A673 (cell line): ENCODE results near the gene VWA5B1. TPM values are rescaled to one million over a fixed set of nuclear protein-coding genes. Genes with fewer than 3 reads are reported as not detected.

Experiments
- BruUV-seq: library from RNA; stranded (reverse); fragments of 400-500 nt; replicated peaks from 2 replicates; lab custom pipeline; 2021; lab: Mats Ljungman, UMichigan
- CTCF ChIA-PET: fragments of 300-600 bp; sonication (Branson Sonifier 250); formaldehyde crosslinking; loops from one replicate; lab custom pipeline; 2022; ENCODE audit warnings: antibody characterized with exemption; lab: Charles Lee
- POLR2A ChIA-PET: fragments of 300-600 bp; sonication (Branson Sonifier 250); formaldehyde crosslinking; loops from one replicate; lab custom pipeline; 2022; ENCODE audit warnings: antibody characterized with exemption; ENCODE audit not compliant: low non-redundant PET; lab: Charles Lee
- DNase-seq: peaks from one replicate; pipeline ENCODE4 v3.0.0-alpha.2; 2015; ENCODE audit warnings: low spot score
- H3K27ac ChIP-seq: fragments of 200-600 bp; sonication (generic); 2 replicates; pipeline ENCODE4 v1.5.1; 2016; ENCODE audit warnings: mixed run types, low read depth, mild to moderate bottlenecking, mixed read lengths, antibody characterized with exemption, low read length; ENCODE audit not compliant: poor library complexity, severe bottlenecking
- H3K27me3 ChIP-seq: fragments of 200-600 bp; sonication (generic); replicated peaks from 2 replicates; pipeline ENCODE4 v1.6.1; 2017; ENCODE audit warnings: mixed run types, low read depth, mild to moderate bottlenecking, mixed read lengths, antibody characterized with exemption, low read length; ENCODE audit not compliant: insufficient read depth, poor library complexity
- H3K36me3 ChIP-seq: fragments of 200-600 bp; sonication (generic); 2 replicates; pipeline ENCODE4 v1.6.1; 2016; ENCODE audit warnings: mixed run types, mild to moderate bottlenecking, mixed read lengths, antibody characterized with exemption, low read length; ENCODE audit not compliant: insufficient read depth, poor library complexity, severe bottlenecking
- H3K4me1 ChIP-seq: fragments of 200-600 bp; sonication (generic); 2 replicates; pipeline ENCODE4 v1.6.1; 2017; ENCODE audit warnings: mixed run types, mild to moderate bottlenecking, mixed read lengths, antibody characterized with exemption, low read length; ENCODE audit not compliant: insufficient read depth, poor library complexity, severe bottlenecking
- H3K4me3 ChIP-seq: fragments of 200-600 bp; sonication (generic); 2 replicates; pipeline ENCODE4 v1.5.1; 2016; ENCODE audit warnings: low read depth, mixed run types, mild to moderate bottlenecking, mixed read lengths, low read length; ENCODE audit not compliant: poor library complexity, severe bottlenecking
- H3K9me3 ChIP-seq: fragments of 200-600 bp; sonication (generic); 2 replicates; pipeline ENCODE4 v1.6.1; 2016; ENCODE audit warnings: mixed run types, low read depth, mild to moderate bottlenecking, mixed read lengths, antibody characterized with exemption, low read length; ENCODE audit not compliant: poor library complexity, severe bottlenecking
- CTCF ChIP-seq: fragments of 300-800, 200-600 bp; sonication (generic); conservative IDR thresholded peaks from 2 replicates; pipeline ENCODE4 v1.5.1; 2017; ENCODE audit warnings: low read depth, mild to moderate bottlenecking, antibody characterized with exemption, low read length, moderate library complexity, mixed read lengths
- EZH2 ChIP-seq: fragments of 200-600 bp; sonication (generic); IDR thresholded peaks from 2 replicates; pipeline ENCODE4 v1.6.1; 2017; ENCODE audit warnings: borderline replicate concordance, low read depth, mild to moderate bottlenecking, mixed read lengths, antibody characterized with exemption, low read length; ENCODE audit not compliant: poor library complexity, severe bottlenecking
- intact Hi-C: fragments of 100-400 bp; cut with micrococcal nuclease; formaldehyde crosslinking; loops from one replicate; pipeline ENCODE4 v1.10.0; 2022; ENCODE audit not compliant: unreplicated experiment
- total RNA-seq: library from RNA; stranded (reverse); gene quantifications from 2 replicates; pipeline ENCODE4 v1.2.3, GENCODE V29; 2021

The VWA5B1 gene
- total RNA-seq, 1 experiment from 2014 or later, result not detected

- ChIA-PET CTCF (no interaction called here), POLR2A (no interaction called here)
- no peaks in the 10 kb centered on the region for H3K9me3 ChIP-seq
- TF ChIP-seq EZH2, result no peak
- BruUV-seq, result no TSS peak
- H3K27ac ChIP-seq, result no peak overlapping the region
- H3K4me1 ChIP-seq, result no peaks in the 10 kb centered on the region
- no peaks in the 10 kb centered on the region for H3K36me3 ChIP-seq
- DNase-seq, result no peak
- H3K27me3 ChIP-seq, result peaks cover 81% of the 10 kb centered on the region
- H3K4me3 ChIP-seq, result no peak overlapping the region
- intact Hi-C loops, result no loop called here
Measured at GRCh38 chr1:20373286-20373685, 82.6 kb downstream of the VWA5B1 start.

- H3K27ac ChIP-seq, result no peak overlapping the region
- TF ChIP-seq EZH2 (no peak), CTCF (no peak)
- H3K4me3 ChIP-seq, result no peak overlapping the region
- no peaks in the 10 kb centered on the region for H3K9me3 ChIP-seq
- intact Hi-C loops, result no loop called here
- no peaks in the 10 kb centered on the region for H3K36me3 ChIP-seq
- POLR2A ChIA-PET, result no interaction called here
- DNase-seq, result no peak
- no TSS peak for BruUV-seq
- CTCF ChIA-PET, result no interaction called here
- H3K4me1 ChIP-seq, result no peaks in the 10 kb centered on the region
- H3K27me3 ChIP-seq, result peaks cover 77% of the 10 kb centered on the region
Measured at GRCh38 chr1:20373764-20374163, 83.1 kb downstream of the VWA5B1 start.

- intact Hi-C loops, result loop anchor here (5.0 kb wide), 2 partner anchors 57 to 117 kb away; no protein-coding TSS in a partner anchor
- H3K9me3 ChIP-seq, result no peaks in the 10 kb centered on the region
- DNase-seq, result no peak
- CTCF ChIA-PET, result no interaction called here
- no TSS peak for BruUV-seq
- no peaks in the 10 kb centered on the region for H3K4me1 ChIP-seq
- H3K27me3 ChIP-seq, result peaks cover 63% of the 10 kb centered on the region
- H3K27ac ChIP-seq, result no peak overlapping the region
- H3K36me3 ChIP-seq, result no peaks in the 10 kb centered on the region
- TF ChIP-seq EZH2, result no peak
- no peak for TF ChIP-seq CTCF
- no peak overlapping the region for H3K4me3 ChIP-seq
- POLR2A ChIA-PET, result no interaction called here
Measured at GRCh38 chr1:20375563-20375962, 84.9 kb downstream of the VWA5B1 start.

GRCh38 chr1:20376171-20376570, 85.5 kb downstream of the VWA5B1 start:
- no TSS peak for BruUV-seq
- TF ChIP-seq EZH2 (no peak), CTCF (no peak)
- intact Hi-C loops, result loop anchor here (5.0 kb wide), 2 partner anchors 56 to 116 kb away; no protein-coding TSS in a partner anchor
- Histone ChIP-seq H3K4me3 (no peak overlapping the region), H3K27me3 (peaks cover 57% of the 10 kb centered on the region), H3K36me3 (no peaks in the 10 kb centered on the region), H3K9me3 (no peaks in the 10 kb centered on the region), H3K27ac (no peak overlapping the region), H3K4me1 (no peaks in the 10 kb centered on the region)
- ChIA-PET CTCF (no interaction called here), POLR2A (no interaction called here)
- no peak for DNase-seq
